Transverse colon (tissue), 4 donors: Measurements from ENCODE around the gene SERBP1. TPM values are rescaled to one million over a fixed set of nuclear protein-coding genes. Genes with fewer than 3 reads are reported as not detected.

Experiments
- DNase-seq: peaks from one replicate; pipeline ENCODE4 v3.0.0-alpha.2; 2019
- H3K27ac ChIP-seq, 4 donors: fragments of 200-600 bp; sonication (generic); 2 replicates each; pipeline ENCODE4 v1.5.1; 2016 to 2018; ENCODE audit warnings: inconsistent platforms in 4 of 4
- H3K27me3 ChIP-seq: fragments of 200-600 bp; sonication (generic); 2 replicates; pipeline ENCODE4 v1.5.1; 2017; ENCODE audit warnings: inconsistent platforms
- H3K36me3 ChIP-seq, 4 donors: fragments of 200-600 bp; sonication (generic); 2 replicates each; pipeline ENCODE4 v1.5.1; 2017 to 2019; ENCODE audit warnings: inconsistent platforms in 4 of 4
- H3K4me1 ChIP-seq, 4 donors: fragments of 200-600 bp; sonication (generic); 2 replicates each; pipeline ENCODE4 v1.5.1; 2017 to 2020; ENCODE audit warnings: inconsistent platforms in 4 of 4
- H3K4me3 ChIP-seq, 4 donors: fragments of 200-600 bp; sonication (generic); 1 replicate in 1 of 4; 2 replicates in 3 of 4; pipeline versions ENCODE4 v1.5.1 to v1.6.1; 2017 to 2019; ENCODE audit warnings: inconsistent platforms in 4 of 4
- H3K9me3 ChIP-seq, 2 donors: fragments of 200-600 bp; sonication (generic); 2 replicates each; pipeline ENCODE4 v1.5.1; 2017 to 2019; ENCODE audit warnings: inconsistent platforms in 2 of 2
- CTCF ChIP-seq, 5 experiments: fragments of 200-600 bp in 3 of 5; fragments of 450-650 bp in 2 of 5; sonication (generic) in 3 of 5; IDR thresholded peaks; 1 replicate in 2 of 5; 2 replicates in 3 of 5; pipeline ENCODE4 v1.5.1; 2016 to 2017; ENCODE audit warnings: antibody characterized with exemption in 5 of 5, inconsistent platforms in 3 of 5, mild to moderate bottlenecking in 2 of 5, moderate library complexity in 1 of 5
- EP300 ChIP-seq: sonication (generic); formaldehyde crosslinking; IDR thresholded peaks from one replicate; pipeline ENCODE4 v1.6.1; 2017; ENCODE audit warnings: antibody characterized with exemption, low read depth
- POLR2A ChIP-seq: fragments of 450-650 bp; IDR thresholded peaks from one replicate; pipeline ENCODE4 v1.6.1; 2016; ENCODE audit warnings: antibody characterized with exemption, mild to moderate bottlenecking, moderate library complexity
- POLR2AphosphoS5 ChIP-seq, 3 donors: sonication (generic); formaldehyde crosslinking; IDR thresholded peaks; one replicate each; pipeline ENCODE4 v1.6.1; 2016; ENCODE audit warnings: antibody characterized with exemption in 3 of 3
- whole genome bisulfite sequencing, 2 donors: methylation state at CpG; one replicate each; pipeline ENCODE4 v1.1.5; 2018; ENCODE audit warnings: low coverage in 1 of 2; 5-methylcytosine and 5-hydroxymethylcytosine counted together
- in situ Hi-C, 4 donors: fragments of 200-750 bp; cut with MboI; loops; one replicate each; pipeline versions ENCODE4 v1.15.0 to v1.15.1; 2017; ENCODE audit warnings: low sequenced_read_pairs in 3 of 4, low pct_ligation_motif_present in 1 of 4, low pct_unique_long_range_greater_than_20kb in 1 of 4
- intact Hi-C: fragments of 100-400 bp; cut with DNase I; formaldehyde crosslinking; loops from one replicate; pipeline ENCODE4 v1.15.1; 2023; ENCODE audit warnings: low total_unique reads
- total RNA-seq, 4 donors: library from RNA; depleted of rRNA; stranded (reverse); fragments of >200 nt; gene quantifications; one replicate each; pipeline ENCODE4 v1.1.0, GENCODE V29; 2016

The SERBP1 gene
- total RNA-seq, 4 donors from 2014 or later = 64.3 to 218 (median 158) TPM

GRCh38 chr1:67382292-67382691 lies 47.9 kb downstream of the SERBP1 start:
- H3K27me3 ChIP-seq = no peaks in the 10 kb centered on the region
- in situ Hi-C loops = no loop called here
- H3K9me3 ChIP-seq = peaks cover 5 to 6% of the 10 kb centered on the region in 2 donors
- H3K27ac ChIP-seq = no peak overlapping the region
- H3K36me3 ChIP-seq = no peaks in the 10 kb centered on the region
- intact Hi-C loops = no loop called here
- DNase-seq = no peak
- H3K4me3 ChIP-seq = no peak overlapping the region
- no peak for TF ChIP-seq POLR2AphosphoS5 (IDR thresholded peaks at IDR 0.05)
- TF ChIP-seq CTCF (IDR thresholded peaks at IDR 0.05) = no peak
- no peak for TF ChIP-seq EP300
- TF ChIP-seq POLR2A = no peak
- WGBS, 2 donors = 67 to 93% methylated on average over 1 of the region's 1 CpG
- no peaks in the 10 kb centered on the region for H3K4me1 ChIP-seq

- Histone ChIP-seq H3K9me3 (peaks cover 5 to 6% of the 10 kb centered on the region in 2 donors), H3K27me3 (no peaks in the 10 kb centered on the region), H3K4me1 (no peaks in the 10 kb centered on the region), H3K27ac (no peak overlapping the region), H3K4me3 (no peak overlapping the region), H3K36me3 (no peaks in the 10 kb centered on the region)
- intact Hi-C loops = no loop called here
- no peak for DNase-seq
- 61 to 95% methylated on average over 3 to 4 of the region's 4 CpGs for WGBS, 2 donors
- TF ChIP-seq POLR2A (no peak), CTCF (IDR thresholded peaks at IDR 0.05) (no peak), EP300 (no peak), POLR2AphosphoS5 (IDR thresholded peaks at IDR 0.05) (no peak)
- in situ Hi-C loops = no loop called here
Measured at GRCh38 chr1:67381154-67381553, 49.0 kb downstream of the SERBP1 start.

- WGBS, 2 donors = 96% methylated on average over 1 of the region's 1 CpG; no CpG with 5 or more reads in 1 of the 2 donors
- TF ChIP-seq POLR2AphosphoS5 (IDR thresholded peaks at IDR 0.05) (no peak), CTCF (IDR thresholded peaks at IDR 0.05) (no peak), EP300 (no peak), POLR2A (no peak)
Measured at GRCh38 chr1:67377253-67377652, 52.9 kb downstream of the SERBP1 start.

GRCh38 chr1:67376381-67376780 lies 53.8 kb downstream of the SERBP1 start:
- H3K27ac ChIP-seq = no peak overlapping the region
- no peaks in the 10 kb centered on the region for H3K36me3 ChIP-seq
- no peaks in the 10 kb centered on the region for H3K9me3 ChIP-seq
- DNase-seq = no peak
- no peak for TF ChIP-seq POLR2AphosphoS5 (IDR thresholded peaks at IDR 0.05)
- no peak for TF ChIP-seq CTCF (IDR thresholded peaks at IDR 0.05)
- TF ChIP-seq EP300 = no peak
- no peak for TF ChIP-seq POLR2A
- H3K27me3 ChIP-seq = no peaks in the 10 kb centered on the region
- in situ Hi-C loops (no loop called here), intact Hi-C loops (no loop called here)
- WGBS, 2 donors = 34 to 48% methylated on average over 3 of the region's 3 CpGs
- H3K4me3 ChIP-seq = no peak overlapping the region
- no peaks in the 10 kb centered on the region for H3K4me1 ChIP-seq

More at GRCh38 chr1:67377253-67377652, 52.9 kb downstream of the SERBP1 start:
- no peak for DNase-seq
- H3K4me1 ChIP-seq = no peaks in the 10 kb centered on the region
- no peaks in the 10 kb centered on the region for H3K27me3 ChIP-seq
- H3K27ac ChIP-seq = no peak overlapping the region
- H3K36me3 ChIP-seq = no peaks in the 10 kb centered on the region
- in situ Hi-C loops = no loop called here
- H3K9me3 ChIP-seq = no peaks in the 10 kb centered on the region
- intact Hi-C loops = no loop called here
- H3K4me3 ChIP-seq = no peak overlapping the region
